ENCODE results near the gene C15orf39.
"Not testable (repeated sequence)": the region's sequence is repeated elsewhere in the genome, so short reads cannot be mapped to it uniquely, and the experiment has no call there.

C15orf39 gene

DNA sequence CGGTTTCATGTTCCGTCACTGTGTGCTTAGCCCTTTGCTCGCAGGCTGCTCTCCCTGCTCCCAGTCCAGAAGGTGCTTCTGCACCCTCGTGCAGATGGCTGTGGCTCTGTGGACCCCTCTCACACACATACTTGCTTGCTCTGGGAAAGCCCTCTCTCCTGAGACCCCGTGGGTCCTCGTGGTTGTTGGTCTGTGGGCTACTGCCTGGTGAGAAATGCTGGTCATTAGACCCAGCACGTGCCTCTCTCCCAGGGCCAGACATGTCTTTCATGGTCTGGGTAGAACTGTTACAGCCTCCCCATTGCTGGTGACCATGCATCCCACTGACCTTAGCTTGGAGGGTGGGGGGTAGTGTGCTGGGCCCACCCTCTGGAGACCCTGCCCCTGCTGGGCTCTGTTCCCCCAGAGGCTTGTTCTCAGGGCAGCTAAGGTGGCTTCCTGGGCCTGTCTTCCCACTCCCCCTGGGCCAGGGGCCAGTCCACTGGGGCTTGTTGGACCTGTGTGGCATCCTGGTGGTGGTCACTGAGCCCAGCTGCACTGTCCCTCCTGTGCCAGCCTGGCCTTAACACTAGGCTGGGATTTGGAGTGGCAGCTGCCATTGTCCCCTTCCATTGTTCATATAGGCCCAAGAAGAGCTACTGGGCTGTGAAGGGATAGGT, 10.6 kb downstream of the C15orf39 start:
- DNase-seq (ENCODE audit: low spot score), result no peak

- DNase-seq (ENCODE audit: low spot score), result no peak
Measured at GRCh38 chr15:75213212-75213767, 11.6 kb downstream of the C15orf39 start.

DNA sequence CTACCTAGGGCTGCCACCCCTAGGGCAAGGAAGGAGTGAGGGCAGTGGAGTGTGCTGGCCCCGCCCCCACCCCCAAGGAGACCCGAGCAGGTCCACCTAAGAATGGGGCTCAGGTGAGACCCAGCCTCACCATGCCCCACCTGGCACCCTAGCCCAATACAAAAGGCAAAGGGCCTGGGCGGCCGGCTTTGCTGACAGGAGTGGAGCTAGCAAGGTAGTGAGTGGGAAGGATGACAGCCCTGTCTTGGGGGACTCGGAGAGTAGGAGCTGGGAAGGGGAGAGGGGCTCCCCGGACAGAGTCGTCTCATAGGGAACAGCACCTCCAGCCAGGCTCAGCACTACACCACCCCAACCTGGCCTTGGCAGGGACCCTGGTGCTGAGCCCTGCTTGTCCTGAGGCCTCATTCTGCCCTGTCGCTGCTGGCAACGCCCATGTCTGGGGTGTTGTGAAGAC, 12.1 kb downstream of the C15orf39 start:
- no peak for DNase-seq (ENCODE audit: low spot score)

GRCh38 chr15:75214293-75215096, 12.8 kb downstream of the C15orf39 start:
- DNase-seq (ENCODE audit: low spot score), result no peak

DNA sequence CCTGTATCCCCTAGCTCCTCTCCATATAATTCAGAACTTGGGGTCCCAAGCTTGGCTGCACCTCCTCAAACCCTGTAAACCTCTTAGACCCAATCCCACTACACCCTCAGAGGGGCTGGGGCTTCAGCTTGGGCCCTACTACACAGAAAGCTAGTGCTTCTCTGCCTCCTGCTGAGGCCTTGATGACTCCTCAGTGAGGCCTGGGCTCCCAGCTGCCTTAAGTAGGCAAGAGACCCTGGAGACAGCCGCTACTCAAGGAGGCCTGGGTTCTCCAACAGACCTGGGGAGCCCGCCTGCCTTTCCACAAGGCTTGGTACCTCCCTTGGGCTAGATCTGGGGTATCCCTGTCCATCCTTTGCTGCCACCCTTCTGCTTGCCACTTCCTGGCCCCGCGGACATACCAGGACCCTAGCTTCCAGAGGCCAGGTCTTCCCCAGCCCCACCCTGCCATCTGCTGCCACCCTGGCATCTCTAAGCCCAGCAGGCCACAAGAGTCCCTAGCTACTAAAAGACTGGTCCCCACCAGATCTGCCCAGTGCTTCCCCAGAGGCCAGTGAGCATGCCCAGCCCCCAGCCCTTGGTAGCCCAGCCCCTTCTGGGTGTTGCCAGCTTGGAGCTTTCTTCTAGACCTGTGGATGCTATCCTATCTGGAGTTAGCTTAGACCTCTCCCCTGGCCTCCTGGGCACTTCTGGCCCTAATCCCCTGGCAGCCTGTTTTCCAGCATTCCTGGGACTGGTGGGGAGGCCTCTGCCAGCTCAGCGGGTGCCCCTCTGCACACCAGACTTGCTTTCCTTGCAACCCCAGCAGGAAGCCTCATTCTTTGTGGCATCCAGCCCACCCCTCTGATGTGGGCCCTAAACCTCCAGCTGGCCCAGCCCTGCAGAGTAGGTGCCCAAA, 13.7 kb downstream of the C15orf39 start:
- DNase-seq (ENCODE audit: low spot score), result no peak

DNA sequence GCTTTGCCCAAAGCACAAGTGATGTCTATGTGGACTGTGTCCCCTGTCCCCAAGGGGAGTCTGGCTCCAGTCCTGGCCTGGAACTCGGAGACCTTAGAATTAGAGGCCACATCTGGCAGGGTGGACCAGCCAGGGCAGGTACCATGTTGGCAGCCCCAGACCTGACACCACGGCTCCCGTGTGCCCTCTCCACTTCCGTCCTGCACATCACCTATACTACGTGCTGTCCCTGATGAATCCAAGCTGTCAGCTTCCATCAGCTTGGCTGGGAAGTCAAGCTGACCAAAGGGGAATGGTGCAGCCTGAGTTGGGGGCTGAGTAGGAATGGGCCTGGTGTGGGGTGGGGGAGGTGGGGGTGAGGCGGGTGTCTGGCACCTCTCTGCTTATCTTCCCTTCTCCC, 15.3 kb downstream of the C15orf39 start:
- DNase-seq (ENCODE audit: low spot score), result no peak

GRCh38 chr15:75217574-75217973, 15.9 kb downstream of the C15orf39 start:
- DNase-seq (ENCODE audit: low spot score), result not testable (repeated sequence)

GRCh38 chr15:75219507-75219929, 17.8 kb downstream of the C15orf39 start:
- DNase-seq (ENCODE audit: low spot score), result not testable (repeated sequence)

- no peak for DNase-seq (ENCODE audit: low spot score)
Measured at GRCh38 chr15:75223688-75224087, 22.0 kb downstream of the C15orf39 start.

DNA sequence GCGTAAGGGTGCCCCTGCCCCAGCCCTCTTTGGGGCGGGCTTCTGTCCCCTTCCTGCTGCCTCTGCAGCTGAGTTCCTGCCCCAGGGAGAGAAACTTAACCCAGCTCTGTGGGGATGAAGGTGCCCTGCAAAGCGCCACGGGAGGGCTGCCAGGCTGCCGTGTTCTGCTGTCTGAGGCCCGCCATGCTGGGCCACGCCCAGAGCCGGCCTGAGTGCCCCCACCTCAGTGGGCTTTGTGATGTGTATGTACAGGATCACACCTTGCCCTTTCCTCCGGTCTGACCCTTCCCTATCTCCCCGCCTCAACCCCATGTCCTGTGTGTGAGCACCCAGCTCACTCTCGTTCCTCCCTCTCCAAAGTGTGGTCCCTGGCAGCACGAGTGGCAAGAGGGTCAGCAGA, 22.6 kb downstream of the C15orf39 start:
- DNase-seq (ENCODE audit: low spot score), result no peak

GRCh38 chr15:75225102-75225836, 23.6 kb downstream of the C15orf39 start:
- not testable (repeated sequence) for DNase-seq (ENCODE audit: low spot score)

GRCh38 chr15:75225951-75226732, 24.5 kb downstream of the C15orf39 start:
- no peak for DNase-seq (ENCODE audit: low spot score)

DNA sequence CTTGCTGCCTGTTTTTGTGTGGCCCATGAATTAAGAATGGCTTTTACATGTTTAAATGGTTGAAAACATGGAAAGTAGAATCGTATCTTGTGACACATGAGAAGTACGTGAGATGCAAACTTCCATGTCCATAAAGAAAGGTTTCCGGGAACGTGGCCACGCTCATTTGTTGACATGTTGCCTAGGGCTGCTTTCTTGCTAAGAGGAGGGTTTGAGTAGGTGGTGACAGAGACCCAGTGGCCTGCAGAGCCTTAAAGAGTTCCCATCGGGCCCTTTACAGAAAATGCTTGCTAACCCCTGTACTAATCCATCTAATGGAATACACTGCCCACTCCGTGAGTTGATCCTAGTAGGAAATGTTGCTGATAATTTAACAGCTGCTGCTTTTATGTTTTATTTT, 25.4 kb downstream of the C15orf39 start:
- not testable (repeated sequence) for DNase-seq (ENCODE audit: low spot score)

DNA sequence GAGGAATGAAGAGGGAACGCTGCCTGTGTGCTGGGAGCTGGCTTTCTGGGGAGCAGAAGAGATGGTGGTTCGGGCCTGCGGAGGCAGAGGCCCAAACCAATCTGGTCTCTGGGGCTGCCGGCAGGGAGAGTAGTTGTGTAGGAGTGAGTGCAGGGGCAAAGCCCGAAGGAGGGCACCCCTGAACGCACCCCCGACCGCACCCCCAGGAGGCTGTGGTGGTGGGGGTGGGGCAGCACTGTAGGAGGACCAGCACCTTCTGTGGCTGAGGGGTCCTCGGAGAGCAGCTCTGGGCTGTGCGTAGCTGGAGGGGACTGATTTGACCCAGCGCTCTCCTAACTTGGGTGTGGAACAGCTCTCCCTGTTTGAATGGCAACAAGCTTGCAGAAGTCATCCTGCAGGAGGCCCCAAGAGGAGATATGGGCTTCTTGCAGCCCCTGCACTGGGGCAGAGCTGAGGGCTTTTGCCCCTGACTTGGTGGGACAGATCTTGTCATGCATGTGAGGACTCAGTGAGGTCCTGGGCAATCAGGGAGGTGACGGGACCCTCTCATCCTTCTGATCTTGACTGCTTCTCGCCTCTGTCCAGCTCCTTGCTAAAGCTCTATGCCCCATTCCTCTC, 26.1 kb downstream of the C15orf39 start:
- DNase-seq (ENCODE audit: low spot score), result no peak

- no peak for DNase-seq (ENCODE audit: low spot score)
Measured at GRCh38 chr15:75228787-75229186, 27.1 kb downstream of the C15orf39 start.

GRCh38 chr15:75229191-75230015, 27.7 kb downstream of the C15orf39 start:
- no peak for DNase-seq (ENCODE audit: low spot score)

GRCh38 chr15:75230016-75230343, 28.3 kb downstream of the C15orf39 start:
- DNase-seq (ENCODE audit: low spot score), result no peak

- DNase-seq (ENCODE audit: low spot score), result no peak
Measured at GRCh38 chr15:75230551-75231371, 29.1 kb downstream of the C15orf39 start.
